Stomach (tissue), 4 donors: ENCODE measurements around the gene MILR1.

ENCODE experiments used
- CTCF ChIP-seq, 7 experiments: fragments of 450-650 bp in 4 of 7; fragments of 200-600 bp in 3 of 7; sonication (generic) in 3 of 7; IDR thresholded peaks; one replicate each; pipeline ENCODE4 v1.5.1; 2016 to 2019; ENCODE audit warnings: antibody characterized with exemption in 7 of 7, control low read depth in 2 of 7, mild to moderate bottlenecking in 1 of 7
- EP300 ChIP-seq: sonication (generic); formaldehyde crosslinking; IDR thresholded peaks from one replicate; pipeline ENCODE4 v1.6.1; 2017; ENCODE audit warnings: antibody characterized with exemption
- POLR2A ChIP-seq, 4 donors: fragments of 450-650 bp; IDR thresholded peaks; one replicate each; pipeline ENCODE4 v1.6.1; 2016; ENCODE audit warnings: antibody characterized with exemption in 4 of 4, control low read depth in 2 of 4, mild to moderate bottlenecking in 1 of 4, moderate library complexity in 1 of 4
- POLR2AphosphoS5 ChIP-seq, 3 donors: sonication (generic); formaldehyde crosslinking; IDR thresholded peaks; one replicate each; pipeline ENCODE4 v1.6.1; 2016; ENCODE audit warnings: antibody characterized with exemption in 3 of 3

- TF ChIP-seq CTCF (IDR thresholded peaks at IDR 0.05) (no peak), POLR2A (IDR thresholded peaks at IDR 0.05) (no peak), EP300 (no peak), POLR2AphosphoS5 (IDR thresholded peaks at IDR 0.05) (no peak)
Measured at GRCh38 chr17:64413513-64413912, 35.4 kb upstream of the MILR1 start.
